Smooth muscle cell of trachea (primary cell): Measurements from ENCODE around the gene RSAD1. TPM values are rescaled to one million over a fixed set of nuclear protein-coding genes. Genes with fewer than 3 reads are reported as not detected.

ENCODE experiments used
- total RNA-seq: library from RNA; depleted of rRNA; stranded (reverse); fragments of >200 nt; gene quantifications from 2 replicates; pipeline ENCODE4 v1.2.1, GENCODE V29; 2014

RSAD1 gene
- 20.5 and 24.0 TPM in 2 replicates for total RNA-seq

GRCh38 chr17:50478391-50479381 lies at the start of gene RSAD1:
RSAD1 (plus strand) TSS chr17:50478860; CDS start chr17:50478885, 25 bp downstream.

DNA sequence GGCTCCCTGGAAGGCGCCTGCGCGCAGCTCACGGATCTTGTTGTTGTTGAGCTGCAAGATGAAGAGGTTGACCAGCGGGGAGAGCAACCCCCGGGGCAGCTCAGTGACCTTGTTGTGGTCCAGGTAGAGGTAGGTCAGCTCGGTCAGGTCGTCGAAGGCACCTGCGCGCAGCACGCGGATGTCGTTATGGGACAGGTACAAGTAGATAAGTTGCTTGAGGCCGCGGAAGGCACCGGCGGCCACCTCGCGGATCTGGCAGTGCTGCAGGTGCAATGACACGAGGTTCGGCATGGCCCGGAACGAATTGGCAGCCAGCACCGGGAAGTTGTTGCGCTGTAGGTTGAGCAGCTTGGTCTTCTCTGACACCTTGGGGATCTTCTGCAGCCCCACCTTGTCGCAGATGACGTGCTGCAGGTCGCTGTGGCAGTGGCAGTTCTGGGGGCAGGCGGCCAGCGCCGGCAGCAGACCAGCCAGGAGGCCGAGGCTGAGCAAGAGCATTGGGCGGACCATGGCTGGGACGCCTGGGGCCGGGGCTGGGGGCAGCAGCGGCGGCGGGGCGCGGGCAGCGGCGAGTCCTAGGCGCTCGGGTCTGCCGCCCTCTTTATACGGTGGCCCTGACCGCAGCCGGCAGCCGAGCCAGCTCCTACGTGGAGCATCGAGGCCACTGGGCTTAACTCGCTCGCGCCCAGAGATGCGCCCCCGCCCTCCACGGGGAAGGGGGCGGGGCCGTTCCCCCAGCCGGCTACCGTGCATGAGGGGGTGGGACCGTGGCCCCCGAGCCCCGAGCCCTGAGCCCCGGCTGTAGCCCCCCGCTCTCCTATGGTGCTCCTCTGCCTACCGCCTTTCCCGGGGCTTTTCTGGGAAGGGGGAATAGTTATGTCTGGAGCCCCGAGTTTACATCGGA lies 10.1 kb upstream of the RSAD1 start, which contains the start of gene CHAD:
Gene CHAD (minus strand): TSS at position 577 of the 904 bp plus-strand sequence. CDS start 67 bp downstream, at position 510.

DNA sequence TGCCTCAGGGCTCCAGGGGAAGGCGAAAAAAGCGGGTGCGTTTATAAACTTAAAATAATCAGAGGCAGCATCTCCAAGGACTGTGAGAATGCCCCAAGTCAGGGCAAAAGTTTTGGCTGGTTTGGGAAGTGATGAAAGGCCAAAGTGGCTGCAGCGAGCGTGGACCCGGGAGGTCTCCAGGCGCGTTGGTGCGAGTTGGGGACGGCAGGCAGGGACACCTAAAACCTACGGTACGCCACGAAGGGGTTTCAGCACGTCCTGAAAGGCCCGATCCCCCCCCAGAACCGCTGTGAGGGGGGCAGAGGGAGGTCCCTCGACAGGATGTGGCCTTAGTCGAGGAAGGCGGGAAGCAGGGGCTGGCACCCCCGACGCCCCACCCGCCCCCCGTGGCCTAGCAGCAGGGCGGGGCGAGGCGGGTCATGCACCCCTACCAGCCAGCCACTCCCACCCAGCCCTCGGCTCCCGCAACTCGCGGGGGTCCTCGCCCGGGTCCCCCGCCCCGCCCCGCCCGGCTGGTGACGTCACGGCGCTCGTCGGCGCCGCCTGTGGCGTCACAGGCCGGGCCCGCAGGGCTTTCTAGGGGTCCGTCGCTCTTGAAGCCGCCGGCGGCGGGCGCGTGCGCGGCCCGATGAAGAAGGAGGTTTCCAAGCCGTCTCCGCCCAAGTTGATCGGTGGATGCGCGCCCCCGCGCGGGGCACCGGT lies 29.4 kb downstream of the RSAD1 start, which contains the start of gene MYCBPAP:
Gene MYCBPAP (plus strand): TSS at position 569 of the 702 bp plus-strand sequence. CDS start 236 bp downstream, outside the sequence.

GRCh38 chr17:50532452-50533024 lies 53.9 kb downstream of the RSAD1 start, which contains the start of gene EPN3:
EPN3 (plus strand) TSS chr17:50532735; CDS start chr17:50536557, 3,822 bp downstream.

Other genes starting within 250 kb of the RSAD1 start
- gene TMEM92, start 204.4 kb upstream of the RSAD1 start, total RNA-seq: under 0.01 TPM in 2 replicates
- gene XYLT2, start 132.7 kb upstream of the RSAD1 start, total RNA-seq: 55.4 and 76.3 TPM in 2 replicates
- 28.4 and 76.8 TPM in 2 replicates for gene MRPL27, start 105.7 kb upstream of the RSAD1 start, total RNA-seq
- gene EME1, start 105.6 kb upstream of the RSAD1 start, total RNA-seq: 0.33 and 10.9 TPM in 2 replicates
- 142 and 176 TPM in 2 replicates for gene LRRC59, start 81.3 kb upstream of the RSAD1 start, total RNA-seq
- 27.6 and 62.0 TPM in 2 replicates for gene ACSF2, start 52.6 kb upstream of the RSAD1 start, total RNA-seq
- gene CHAD, start 10.0 kb upstream of the RSAD1 start, total RNA-seq: not detected in 2 replicates
- gene MYCBPAP, start 29.6 kb downstream of the RSAD1 start, total RNA-seq: 1.5 and 2.8 TPM in 2 replicates
- gene EPN3, start 53.9 kb downstream of the RSAD1 start, total RNA-seq: under 0.01 TPM in 1 of 2 replicates, not detected in the other
- 90.5 and 141 TPM in 2 replicates for gene SPATA20, start 68.3 kb downstream of the RSAD1 start, total RNA-seq
- gene CACNA1G, start 81.9 kb downstream of the RSAD1 start, total RNA-seq: 0.87 and 1.7 TPM in 2 replicates
- 9.7 and 21.2 TPM in 2 replicates for gene ABCC3, start 156.0 kb downstream of the RSAD1 start, total RNA-seq
- gene ANKRD40, start 229.1 kb downstream of the RSAD1 start, total RNA-seq: 33.2 and 34.8 TPM in 2 replicates
- 21.2 and 29.5 TPM in 2 replicates for gene LUC7L3, start 240.7 kb downstream of the RSAD1 start, total RNA-seq